ENCODE data around the gene IL7R. TPM values are rescaled to one million over a fixed set of nuclear protein-coding genes. Genes with fewer than 3 reads are reported as not detected.
"Not testable (repeated sequence)": the region's sequence is repeated elsewhere in the genome, so short reads cannot be mapped to it uniquely, and the experiment has no call there.

Gene IL7R
- total RNA-seq, 1 experiment from 2014 or later = not detected

DNA sequence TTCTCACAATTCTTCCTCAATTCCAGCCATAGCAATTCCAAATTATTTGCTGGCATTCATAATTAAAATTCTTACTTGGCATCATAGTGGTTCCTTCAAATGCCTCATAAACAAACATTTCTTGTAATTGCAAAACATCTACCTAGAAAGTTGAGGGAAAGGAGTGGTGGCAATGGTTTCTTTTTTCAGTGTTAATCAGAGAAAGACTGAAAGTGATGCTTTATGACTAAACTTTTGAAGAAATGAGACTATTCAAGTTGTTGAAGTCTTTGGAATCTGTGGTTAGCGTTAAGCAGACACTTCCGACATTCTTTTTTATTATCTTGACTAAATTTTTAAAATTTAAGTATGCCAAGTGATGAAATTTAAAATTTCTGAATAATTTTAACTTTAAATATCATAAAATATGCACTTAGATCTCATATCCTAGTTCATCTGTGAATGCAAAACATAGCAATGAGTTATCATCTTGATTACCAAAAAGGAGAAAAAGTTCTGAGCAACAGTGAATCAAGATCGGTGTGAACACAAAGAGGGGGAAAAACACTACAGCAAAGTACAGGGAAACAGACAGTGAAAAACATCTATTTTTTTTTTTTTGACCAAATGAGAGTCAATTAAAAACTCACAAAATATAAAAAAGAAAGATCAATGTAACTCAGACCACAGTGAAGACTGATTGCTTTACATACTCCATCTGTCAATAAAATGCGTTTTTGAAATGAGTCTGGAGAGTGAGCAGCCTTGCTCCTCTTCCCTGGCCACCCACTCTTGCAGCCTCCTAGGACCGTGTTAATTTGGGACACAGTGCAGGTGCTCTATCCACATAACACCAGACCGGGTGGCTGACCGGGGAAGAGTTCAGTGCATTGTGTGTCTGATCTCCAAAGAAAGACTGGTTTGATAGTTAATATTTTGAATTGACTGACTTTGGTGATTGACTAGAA, 20.6 kb upstream of the IL7R start:
- in situ Hi-C loops (cut with HindIII; ENCODE audit: low sequenced_read_pairs) = no loop called here

DNA sequence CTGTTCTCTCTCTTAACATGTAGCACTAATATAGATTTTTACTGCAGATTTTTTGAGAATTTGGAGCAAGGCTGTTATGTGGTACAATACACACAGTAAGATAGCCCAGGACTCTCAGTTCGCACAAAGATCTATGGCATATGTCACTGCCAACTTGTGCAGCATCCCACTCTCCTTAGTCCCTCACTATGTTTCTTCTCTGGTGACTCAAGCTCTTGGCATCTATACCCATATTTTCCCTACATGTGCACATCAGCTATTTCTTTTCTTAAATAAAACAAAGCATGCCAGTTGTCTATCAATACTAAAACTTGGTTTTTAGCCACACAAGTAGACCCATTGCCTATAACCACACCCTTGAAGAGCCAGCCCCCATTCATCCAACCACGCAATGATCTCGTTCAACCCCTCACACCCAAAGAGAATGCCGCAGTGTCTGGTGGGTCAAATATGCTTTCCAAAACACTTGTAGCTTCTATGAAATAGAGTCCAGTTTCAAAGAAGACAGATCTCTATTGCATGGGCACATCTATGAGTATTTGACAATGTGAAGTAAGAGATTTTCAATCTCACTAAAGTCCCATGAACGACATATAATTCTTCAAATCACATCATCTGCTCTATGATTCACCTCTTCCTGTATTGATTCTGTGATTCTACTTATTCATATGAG, 18.2 kb upstream of the IL7R start:
- DNase-seq (ENCODE audit: low spot score) = no peak
- in situ Hi-C loops (cut with HindIII; ENCODE audit: low sequenced_read_pairs) = no loop called here

More for the DNA sequence above, 20.6 kb upstream of the IL7R start:
- DNase-seq (ENCODE audit: low spot score) = no peak

- DNase-seq (ENCODE audit: low spot score) = no peak
- in situ Hi-C loops (cut with HindIII; ENCODE audit: low sequenced_read_pairs) = no loop called here
These were observed 13.8 kb upstream of the IL7R start for GRCh38 chr5:35842856-35843255.

DNA sequence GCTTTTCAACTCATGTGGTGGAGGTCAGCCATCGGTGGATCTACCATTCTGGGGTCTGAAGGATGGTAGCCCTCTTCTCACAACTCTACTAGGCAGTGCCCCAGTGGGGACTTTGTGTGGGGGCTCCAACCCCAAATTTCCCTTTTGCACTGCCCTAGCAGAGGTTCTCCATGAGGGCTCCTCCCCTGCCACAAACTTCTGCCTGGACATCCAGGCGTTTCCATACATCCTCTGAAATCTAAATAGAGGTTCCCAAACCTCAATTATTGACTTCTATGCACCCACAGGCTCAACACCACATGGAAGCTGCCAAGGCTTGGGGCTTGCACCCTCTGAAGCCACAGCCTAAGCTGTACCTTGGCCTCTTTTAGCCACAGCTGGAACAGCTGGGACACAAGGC, 11.2 kb upstream of the IL7R start:
- in situ Hi-C loops (cut with HindIII; ENCODE audit: low sequenced_read_pairs) = not testable (repeated sequence)

DNA sequence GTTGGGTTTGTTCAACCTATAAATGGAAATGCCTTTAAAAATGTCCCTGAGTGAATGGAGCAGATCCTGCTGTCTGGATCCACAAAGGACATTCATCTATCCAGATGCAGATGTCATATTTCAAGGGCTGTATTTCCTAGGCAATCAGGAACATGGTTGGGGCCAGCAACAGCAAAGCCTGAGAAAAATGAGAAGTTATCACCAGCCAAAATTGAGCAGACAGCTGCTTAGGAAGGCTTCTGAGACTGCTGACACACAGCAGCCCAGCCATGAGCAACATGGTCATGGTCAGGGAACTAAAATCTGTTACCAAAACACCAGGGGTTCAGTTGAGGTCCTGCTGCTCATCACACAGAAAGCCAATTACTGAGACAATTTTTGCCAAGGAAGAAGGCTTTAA, 9.2 kb upstream of the IL7R start:
- DNase-seq (ENCODE audit: low spot score) = no peak
- in situ Hi-C loops (cut with HindIII; ENCODE audit: low sequenced_read_pairs) = no loop called here

More for the DNA sequence above, 11.2 kb upstream of the IL7R start:
- DNase-seq (ENCODE audit: low spot score) = not testable (repeated sequence)

- in situ Hi-C loops (cut with HindIII; ENCODE audit: low sequenced_read_pairs) = no loop called here
These were observed 8.7 kb upstream of the IL7R start for GRCh38 chr5:35847961-35848360.

DNA sequence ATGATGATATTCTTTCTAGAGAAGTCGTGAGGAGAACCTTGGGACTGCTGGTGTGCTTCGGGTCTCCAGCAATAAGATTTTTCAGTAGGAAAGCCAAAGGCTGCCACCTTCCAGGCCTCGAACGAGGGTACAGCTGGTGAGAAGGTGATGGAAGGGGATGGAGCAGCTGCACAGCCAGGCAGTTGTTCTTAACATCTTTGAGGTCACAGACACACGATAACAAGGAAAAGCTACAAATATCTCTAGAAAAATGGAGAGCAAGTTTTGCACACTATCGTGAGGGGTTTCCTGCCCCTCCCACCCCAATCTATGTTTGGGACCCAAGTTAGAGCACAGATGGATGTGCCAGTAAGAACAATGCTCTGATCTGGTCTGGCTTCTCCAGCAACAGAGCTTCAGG, 6.8 kb upstream of the IL7R start:
- no peak for DNase-seq (ENCODE audit: low spot score)
- in situ Hi-C loops (cut with HindIII; ENCODE audit: low sequenced_read_pairs) = no loop called here

More at GRCh38 chr5:35847961-35848360, 8.7 kb upstream of the IL7R start:
- no peak for DNase-seq (ENCODE audit: low spot score)

- DNase-seq (ENCODE audit: low spot score) = no peak
- in situ Hi-C loops (cut with HindIII; ENCODE audit: low sequenced_read_pairs) = no loop called here
These were observed 5.6 kb upstream of the IL7R start for GRCh38 chr5:35850967-35851680.

GRCh38 chr5:35852084-35852734, 4.5 kb upstream of the IL7R start:
- in situ Hi-C loops (cut with HindIII; ENCODE audit: low sequenced_read_pairs) = no loop called here
- no peak for DNase-seq (ENCODE audit: low spot score)

DNA sequence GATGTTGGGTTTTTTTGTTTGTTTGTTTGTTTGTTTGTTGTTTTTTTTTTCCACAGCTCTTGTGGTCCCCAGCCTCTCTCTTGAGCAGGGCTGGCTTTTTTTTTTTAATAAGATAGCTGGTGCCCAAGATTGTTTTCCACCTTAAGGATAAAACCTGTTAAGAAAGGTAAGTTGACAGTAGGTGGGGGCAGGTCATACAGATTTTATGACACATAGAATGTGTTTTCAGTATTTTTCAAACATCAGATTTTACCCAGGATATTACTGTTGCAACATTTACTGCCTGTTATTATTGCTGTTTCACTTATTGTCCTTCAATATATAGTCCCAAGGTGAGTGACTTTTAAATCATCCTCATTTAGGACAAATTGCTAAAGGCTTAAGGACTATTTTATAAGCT, 3.9 kb upstream of the IL7R start:
- no peak for DNase-seq (ENCODE audit: low spot score)
- in situ Hi-C loops (cut with HindIII; ENCODE audit: low sequenced_read_pairs) = no loop called here

DNA sequence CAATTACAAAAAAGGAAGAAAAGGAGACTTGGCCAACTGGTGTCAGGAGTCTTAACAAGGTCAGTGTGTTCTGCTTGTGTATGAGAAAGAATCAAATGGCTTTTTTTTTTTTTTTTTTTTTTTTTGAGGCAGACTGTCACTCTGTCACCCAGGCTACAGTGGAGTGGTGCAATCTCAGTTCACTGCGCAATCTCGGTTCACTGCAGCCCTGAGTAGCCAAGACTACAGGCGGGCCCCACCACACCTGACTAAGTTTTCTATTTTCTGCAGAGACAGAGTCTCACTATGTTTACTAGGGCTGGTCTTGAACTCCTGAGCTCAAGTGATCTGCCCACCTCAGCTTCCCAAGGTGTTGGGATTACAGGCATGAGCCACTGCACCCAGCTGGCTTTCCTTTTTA, 3.1 kb upstream of the IL7R start:
- in situ Hi-C loops (cut with HindIII; ENCODE audit: low sequenced_read_pairs) = no loop called here
- no peak for DNase-seq (ENCODE audit: low spot score)

- no peak for DNase-seq (ENCODE audit: low spot score)
- in situ Hi-C loops (cut with HindIII; ENCODE audit: low sequenced_read_pairs) = no loop called here
These were observed 2.4 kb upstream of the IL7R start for GRCh38 chr5:35854248-35854647.

GRCh38 chr5:35855187-35855586, 1.5 kb upstream of the IL7R start:
- DNase-seq (ENCODE audit: low spot score) = no peak
- in situ Hi-C loops (cut with HindIII; ENCODE audit: low sequenced_read_pairs) = no loop called here

DNA sequence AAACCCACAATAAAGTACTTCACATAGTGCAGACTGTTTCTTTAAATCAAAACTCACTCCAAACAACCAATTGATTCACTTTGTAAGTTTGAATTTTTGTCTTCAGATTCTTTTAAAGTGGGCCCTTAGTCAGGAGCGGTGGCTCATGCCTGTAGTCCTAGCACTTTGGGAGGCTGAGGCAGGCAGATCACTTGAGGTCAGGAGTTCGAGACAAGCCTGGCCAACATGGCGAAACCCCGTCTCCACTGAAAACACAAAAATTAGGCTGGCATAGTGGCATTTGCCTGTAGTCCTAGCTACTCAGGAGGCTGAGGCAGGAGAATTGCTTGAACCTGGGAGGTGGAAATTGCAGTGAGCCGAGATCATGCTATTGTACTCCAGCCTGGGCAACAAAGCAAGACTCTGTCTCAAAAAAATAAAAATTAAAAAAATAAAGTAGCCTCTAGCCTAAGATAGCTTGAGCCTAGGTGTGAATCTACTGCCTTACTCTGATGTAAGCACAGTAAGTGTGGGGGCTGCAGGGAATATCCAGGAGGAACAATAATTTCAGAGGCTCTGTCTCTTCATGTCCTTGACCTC, 416 bp upstream of the IL7R start:
- in situ Hi-C loops (cut with HindIII; ENCODE audit: low sequenced_read_pairs); DNase-seq (ENCODE audit: low spot score): not testable (repeated sequence)

DNA sequence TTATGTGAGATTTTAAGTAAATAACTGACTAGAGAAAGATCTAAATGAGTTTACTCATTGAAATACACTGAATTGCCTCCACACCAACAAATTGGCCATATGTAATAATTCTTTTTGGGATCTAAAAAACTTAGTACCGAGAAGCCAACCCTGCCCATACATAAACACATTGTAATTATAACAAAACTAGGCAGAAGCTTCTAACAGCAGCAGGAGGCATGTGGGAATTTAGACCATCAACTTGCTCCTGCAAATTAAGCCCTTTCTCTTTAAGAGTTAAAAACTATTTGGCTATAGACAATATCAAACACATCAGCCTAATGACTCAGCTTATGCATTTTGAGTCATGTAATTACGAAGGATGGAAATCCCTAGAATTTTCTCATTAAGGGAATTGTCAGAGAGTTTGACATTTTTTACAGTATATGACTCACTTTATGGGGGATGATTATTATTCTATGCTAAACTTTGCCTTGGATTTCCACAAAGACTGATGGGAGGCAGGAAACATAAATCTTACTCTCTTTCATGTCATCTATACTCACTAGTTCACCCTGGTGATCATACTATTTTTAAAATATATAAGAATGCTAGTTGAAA, 1.0 kb downstream of the IL7R start:
- in situ Hi-C loops (cut with HindIII; ENCODE audit: low sequenced_read_pairs) = no loop called here
- no peak for DNase-seq (ENCODE audit: low spot score)

DNA sequence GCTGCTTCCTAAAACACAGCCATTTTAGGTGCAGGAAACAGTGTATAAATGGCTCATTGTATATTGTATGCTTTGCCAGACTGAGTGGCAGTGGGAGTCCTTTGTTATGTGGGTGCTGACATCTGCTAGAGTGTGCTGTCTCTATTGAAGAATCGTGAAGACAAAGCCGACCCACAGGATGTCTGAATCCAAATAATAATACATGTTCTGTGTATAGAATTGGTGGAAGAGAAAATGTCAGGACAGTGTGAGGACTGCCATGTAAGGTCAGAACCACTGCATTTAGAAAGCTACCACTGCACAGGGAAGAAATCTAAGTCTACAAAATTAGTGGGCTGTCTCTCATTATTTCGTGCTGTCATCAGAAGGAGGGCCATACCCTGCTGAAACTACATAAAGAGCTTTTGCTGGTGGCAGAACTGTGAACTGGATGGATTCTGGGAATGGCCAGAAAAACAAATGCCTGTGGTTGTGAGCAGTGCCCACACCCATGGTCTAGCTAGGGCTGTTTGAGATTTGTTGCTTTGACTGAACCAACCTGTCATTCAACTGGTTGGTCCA, 2.5 kb downstream of the IL7R start:
- DNase-seq (ENCODE audit: low spot score) = no peak

GRCh38 chr5:35860686-35861085, 4.0 kb downstream of the IL7R start:
- no peak for DNase-seq (ENCODE audit: low spot score)
- in situ Hi-C loops (cut with HindIII; ENCODE audit: low sequenced_read_pairs) = no loop called here

More for the DNA sequence above, 2.5 kb downstream of the IL7R start:
- in situ Hi-C loops (cut with HindIII; ENCODE audit: low sequenced_read_pairs) = no loop called here

DNA sequence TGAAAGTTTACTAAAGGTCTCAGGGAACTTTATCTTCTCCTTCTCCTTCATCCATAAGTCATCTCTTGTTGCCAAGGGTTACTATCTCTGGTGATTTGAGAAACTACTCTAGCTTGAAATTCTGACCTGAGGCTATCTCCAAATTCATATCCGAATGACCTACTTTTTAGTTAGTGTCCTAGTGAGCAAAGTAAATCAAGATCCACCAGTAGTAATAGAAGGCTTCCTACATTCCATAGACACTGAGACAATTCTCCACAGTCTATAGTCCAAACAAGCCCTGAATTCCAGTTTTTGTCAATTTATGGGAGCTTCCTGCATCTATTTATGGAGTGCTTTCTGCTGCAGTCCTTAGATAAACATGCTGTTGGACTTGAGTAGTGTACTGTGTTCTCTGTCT, 5.0 kb downstream of the IL7R start:
- peak; percentile 1 for DNase-seq (ENCODE audit: low spot score)
- in situ Hi-C loops (cut with HindIII; ENCODE audit: low sequenced_read_pairs) = no loop called here
